Glomerular endothelial cell (primary cell): ENCODE measurements around the gene ST3GAL2. TPM values are rescaled to one million over a fixed set of nuclear protein-coding genes. Genes with fewer than 3 reads are reported as not detected.

ENCODE experiments used
- DNase-seq: peaks from one replicate; pipeline ENCODE4 v3.0.0-alpha.2; 2011; ENCODE audit warnings: low read depth, low spot score; ENCODE audit errors: extremely low read depth
- total RNA-seq: library from RNA; depleted of rRNA; stranded (reverse); fragments of >200 nt; gene quantifications from 2 replicates; pipeline ENCODE4 v1.2.3, GENCODE V29; 2015

ST3GAL2 gene
- total RNA-seq, 1 donor from 2014 or later = 58.3 TPM

DNA sequence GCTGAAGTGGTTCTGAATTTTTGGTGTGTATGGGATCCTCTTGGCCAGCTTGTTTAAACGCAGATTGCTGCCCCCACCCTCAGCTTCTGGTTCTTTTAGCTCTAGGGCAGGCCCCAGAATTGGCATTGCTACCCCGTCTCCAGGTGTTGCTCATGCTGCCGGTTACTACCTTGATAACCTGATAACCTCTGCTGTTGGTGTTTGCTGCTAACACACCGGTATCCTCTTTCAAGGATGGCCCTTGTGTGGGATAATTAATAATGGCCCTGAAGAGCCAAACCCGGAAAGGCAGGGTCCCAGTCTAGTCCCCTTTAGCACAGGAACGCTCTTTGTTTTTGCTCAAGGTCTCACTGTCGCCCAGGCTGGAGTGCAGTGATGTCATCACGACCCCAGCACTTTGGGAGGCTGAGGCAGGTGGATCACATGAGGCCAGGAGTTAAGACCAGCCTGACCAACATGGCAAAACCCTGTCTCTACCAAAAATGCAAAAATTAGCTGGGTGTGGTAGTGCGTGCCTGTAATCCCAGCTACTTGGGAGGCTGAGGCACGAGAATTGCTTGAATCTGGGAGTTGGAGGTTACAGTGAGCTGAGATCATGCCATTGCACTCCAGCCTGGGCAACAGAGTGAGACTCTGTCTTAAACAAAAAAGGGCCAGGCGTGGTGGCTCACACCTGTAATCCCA is 1.3 kb upstream of the ST3GAL2 start:
- no peak for DNase-seq

- no peak for DNase-seq
Observed at GRCh38 chr16:70438585-70438968, 323 bp downstream of the ST3GAL2 start.

- no peak for DNase-seq
Observed at GRCh38 chr16:70437582-70438557, 1.0 kb downstream of the ST3GAL2 start.

- DNase-seq = no peak
Observed at GRCh38 chr16:70437017-70437581, 1.8 kb downstream of the ST3GAL2 start.

- no peak for DNase-seq
Observed at GRCh38 chr16:70434484-70435260, 4.2 kb downstream of the ST3GAL2 start.

DNA sequence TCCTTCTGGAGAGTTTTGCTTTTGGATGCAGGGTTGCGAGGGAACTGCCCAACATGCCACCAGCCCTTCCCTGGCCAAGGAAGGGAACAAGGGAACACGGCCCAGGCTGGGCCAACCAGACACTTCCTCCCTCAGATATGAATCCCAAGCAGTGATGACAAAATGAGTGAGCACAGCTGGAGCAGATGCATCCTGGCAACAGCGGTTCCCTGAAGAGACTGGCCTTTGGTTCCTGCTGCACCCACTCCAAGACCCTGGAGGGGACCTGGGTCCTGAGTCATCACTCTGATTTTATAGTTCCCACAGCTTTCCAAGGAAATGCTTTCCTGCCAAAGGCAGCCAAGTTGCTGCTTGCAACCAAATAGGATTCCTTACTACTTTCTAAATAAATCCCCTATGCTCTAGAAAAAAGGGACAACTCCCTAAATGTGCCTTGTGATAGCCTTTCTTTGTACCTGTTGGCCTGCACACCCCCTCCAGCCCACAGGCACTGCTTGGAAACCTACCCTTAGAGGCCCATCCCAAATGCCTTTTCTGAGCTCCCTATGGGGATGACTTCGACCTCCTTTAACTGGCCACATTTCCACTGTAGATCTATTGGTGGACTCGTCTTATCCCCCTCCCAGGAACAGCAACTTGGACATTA is 5.3 kb downstream of the ST3GAL2 start:
- DNase-seq = peak; percentile 50

DNA sequence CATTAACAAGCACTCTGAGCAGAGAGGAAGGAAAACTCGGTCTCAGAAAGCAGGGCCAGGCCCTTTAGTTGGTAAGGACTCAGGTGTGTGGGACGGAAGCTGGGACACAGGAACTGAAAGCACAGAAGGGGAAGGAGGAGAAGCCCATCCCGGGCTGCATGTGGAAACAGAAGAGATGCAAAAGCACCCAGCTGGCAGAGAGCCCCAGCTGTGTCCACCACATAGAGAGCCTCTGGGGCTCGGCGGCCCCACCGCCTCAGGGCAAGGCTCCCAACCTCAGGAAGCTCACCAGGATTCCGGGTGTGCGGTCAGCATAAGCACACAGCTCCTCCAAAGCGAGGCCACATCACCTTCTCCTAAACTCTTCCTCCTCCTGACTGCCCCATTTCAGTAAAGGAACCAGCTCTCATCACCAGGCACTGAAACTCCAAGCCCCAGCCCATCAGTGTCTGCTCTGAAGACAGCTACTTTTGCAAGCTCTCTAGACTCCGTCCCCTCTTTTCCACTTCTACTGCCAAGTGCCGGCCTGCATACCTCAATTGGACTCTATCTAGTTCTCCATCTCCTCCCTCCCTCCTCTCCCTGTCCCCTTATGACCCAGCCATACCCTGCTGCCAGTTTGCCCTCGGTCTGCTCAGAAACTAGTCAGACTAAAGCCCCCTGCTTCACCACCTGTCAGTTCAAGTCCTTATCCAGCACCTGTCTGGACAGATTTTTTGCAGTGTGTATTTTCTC is 6.0 kb downstream of the ST3GAL2 start:
- no peak for DNase-seq

- no peak for DNase-seq
Observed at GRCh38 chr16:70432356-70432722, 6.6 kb downstream of the ST3GAL2 start.

- DNase-seq = no peak
Observed at GRCh38 chr16:70430667-70431536, 8.0 kb downstream of the ST3GAL2 start.

GRCh38 chr16:70429888-70430666 is 8.8 kb downstream of the ST3GAL2 start:
- DNase-seq = no peak

DNA sequence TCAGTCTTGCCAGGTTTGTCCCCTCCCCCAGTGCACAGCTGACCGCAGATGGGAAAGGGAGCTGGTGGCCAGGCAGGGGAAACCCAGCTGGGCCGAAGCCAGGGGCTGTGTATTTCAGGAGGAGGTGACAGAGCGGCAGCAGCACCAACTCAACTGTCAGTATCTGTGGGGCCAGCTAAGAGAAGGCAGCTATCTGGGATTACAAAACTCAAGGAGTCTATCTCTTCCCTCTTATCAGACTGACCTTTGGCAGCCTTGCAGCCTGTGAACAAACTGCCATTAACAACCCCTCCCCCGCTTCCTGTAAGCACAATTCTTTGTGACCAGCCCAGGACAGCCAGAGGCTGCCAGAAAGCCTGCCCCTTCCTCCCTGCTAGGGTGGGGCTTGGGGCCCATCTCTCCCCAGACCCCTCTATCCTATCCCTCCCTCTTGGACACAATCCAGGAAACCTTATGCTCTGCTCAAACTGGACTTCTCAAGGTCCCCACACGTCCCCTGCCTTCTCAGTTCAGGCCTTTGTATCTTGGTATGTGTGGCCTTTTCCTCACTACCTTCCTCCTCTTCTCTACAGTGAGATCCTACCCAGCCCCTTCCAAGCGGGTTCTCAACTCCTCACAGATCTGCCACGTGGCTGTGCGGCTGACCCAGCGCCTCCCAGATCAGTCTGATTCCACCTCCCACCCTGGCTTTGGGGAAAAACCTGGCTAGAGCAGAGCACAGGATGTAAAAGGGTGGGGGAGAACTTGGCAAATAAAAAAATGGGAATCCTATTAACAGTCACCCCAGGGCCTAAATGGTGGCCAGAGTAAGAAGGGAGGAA is 10.5 kb downstream of the ST3GAL2 start:
- peak; percentile 77 for DNase-seq

DNA sequence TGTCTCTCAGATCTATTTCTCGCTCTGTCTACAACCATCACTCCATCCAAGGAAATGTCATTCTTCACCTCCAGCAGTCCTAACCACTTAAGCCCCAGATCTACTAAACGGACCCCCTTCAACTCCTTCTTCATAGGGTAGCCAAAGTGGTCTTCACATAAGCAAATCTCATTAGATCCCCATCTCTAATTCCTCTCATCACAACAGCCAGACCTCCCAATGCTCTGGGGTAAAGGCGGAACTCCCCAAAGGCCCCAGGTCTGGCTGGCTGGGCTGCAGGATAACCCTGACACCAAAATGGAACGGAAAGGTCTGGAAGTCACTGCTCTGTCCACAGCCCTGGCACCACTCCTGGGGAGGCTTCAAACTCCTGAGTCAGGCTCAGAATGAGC is 11.1 kb downstream of the ST3GAL2 start:
- no peak for DNase-seq

GRCh38 chr16:70422543-70422942 is 16.4 kb downstream of the ST3GAL2 start:
- DNase-seq = no peak

DNA sequence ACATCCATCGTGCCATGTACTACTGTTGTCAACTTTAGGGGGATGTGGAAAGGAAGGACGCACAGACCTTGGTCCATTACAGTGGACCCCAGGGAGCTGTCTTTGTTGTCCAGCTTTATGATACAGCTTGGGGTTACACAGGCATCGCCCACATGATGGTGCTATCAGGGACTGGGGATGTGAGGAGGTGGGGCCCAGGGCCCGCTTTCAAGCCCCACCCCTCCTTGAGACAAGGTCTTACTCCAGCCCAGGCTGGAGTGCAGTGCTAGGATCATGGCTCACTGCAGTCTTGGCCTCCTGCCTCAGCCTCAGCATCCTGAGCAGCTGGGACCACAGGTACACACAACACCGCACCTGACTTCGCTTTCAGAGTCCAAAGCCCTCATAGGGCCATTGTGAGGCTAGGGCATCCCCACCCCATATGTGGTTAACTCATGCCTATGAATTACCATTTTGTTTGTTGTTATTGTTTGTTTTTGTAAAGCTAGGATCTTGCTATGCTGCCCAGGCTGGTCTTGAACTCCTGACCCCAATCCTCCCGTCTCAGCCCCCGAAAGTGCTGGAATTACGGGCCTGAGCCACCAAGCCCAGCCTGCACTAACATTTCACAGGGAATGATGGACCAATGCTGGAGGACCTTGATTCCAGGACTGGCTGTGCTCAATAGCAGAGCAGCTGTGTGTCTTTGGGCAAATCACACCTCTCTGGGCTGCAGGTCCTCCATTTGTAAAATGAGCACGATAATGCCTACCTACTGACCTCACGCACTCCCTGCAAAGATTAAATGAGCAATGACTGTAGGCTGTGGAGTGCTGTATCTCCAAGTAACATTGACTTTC is 17.2 kb downstream of the ST3GAL2 start:
- DNase-seq = no peak

- DNase-seq = no peak
Observed at GRCh38 chr16:70421014-70421413, 17.9 kb downstream of the ST3GAL2 start.
